ENCODE results near the gene IER5. TPM values are rescaled to one million over a fixed set of nuclear protein-coding genes. Genes with fewer than 3 reads are reported as not detected.
A peak's percentile ranks its signal among the peaks of the same experiment; 100 is the strongest.

The IER5 gene
- total RNA-seq, 1 experiment from 2014 or later = 100 TPM

DNA sequence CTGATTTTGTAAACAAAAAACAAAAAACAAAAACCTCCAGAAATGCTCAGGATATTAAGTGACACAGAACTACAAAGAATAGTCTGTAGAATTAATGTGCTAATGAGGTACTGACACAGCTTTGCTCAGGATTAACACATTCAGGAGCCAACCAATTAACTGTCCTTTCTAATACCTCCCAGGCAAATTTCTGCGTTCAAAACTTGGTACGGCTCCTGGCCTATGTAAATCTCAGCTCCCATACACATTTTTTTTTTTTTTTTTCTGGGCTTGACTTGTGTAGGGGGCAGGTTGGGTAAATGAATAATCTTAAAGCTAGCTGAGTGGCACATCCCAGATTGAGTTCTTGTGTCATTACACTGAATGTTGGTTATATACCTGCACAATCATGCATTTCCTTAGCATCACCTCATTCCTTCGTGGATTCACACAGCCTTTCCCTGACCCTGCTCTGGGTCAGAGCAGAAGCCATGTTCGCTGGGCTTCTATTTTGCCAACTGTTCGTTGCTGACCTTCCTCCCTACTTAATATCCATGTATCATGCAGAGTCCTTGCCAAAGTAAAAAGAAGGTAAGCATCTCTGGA, 12.6 kb upstream of the IER5 start:
- H3K79me2 ChIP-seq (ENCODE audit: low read length) = no peaks in the 10 kb centered on the region
- peaks cover 47% of the 10 kb centered on the region for H3K4me1 ChIP-seq (ENCODE audit: insufficient read depth, low read length)
- DNase-seq (no peak), ATAC-seq (no peak)
- H3K27ac ChIP-seq (ENCODE audit: low read length) = no peak overlapping the region
- H3K4me3 ChIP-seq (ENCODE audit: low read length) = no peak overlapping the region
- TF ChIP-seq EZH2 (IDR thresholded peaks at IDR 0.05; ENCODE audit: low read length, unreplicated experiment) (no peak), EZH2phosphoT487 (IDR thresholded peaks at IDR 0.05; ENCODE audit: borderline replicate concordance, low read length) (no peak)
- TF ChIP-seq, protein P1, sequence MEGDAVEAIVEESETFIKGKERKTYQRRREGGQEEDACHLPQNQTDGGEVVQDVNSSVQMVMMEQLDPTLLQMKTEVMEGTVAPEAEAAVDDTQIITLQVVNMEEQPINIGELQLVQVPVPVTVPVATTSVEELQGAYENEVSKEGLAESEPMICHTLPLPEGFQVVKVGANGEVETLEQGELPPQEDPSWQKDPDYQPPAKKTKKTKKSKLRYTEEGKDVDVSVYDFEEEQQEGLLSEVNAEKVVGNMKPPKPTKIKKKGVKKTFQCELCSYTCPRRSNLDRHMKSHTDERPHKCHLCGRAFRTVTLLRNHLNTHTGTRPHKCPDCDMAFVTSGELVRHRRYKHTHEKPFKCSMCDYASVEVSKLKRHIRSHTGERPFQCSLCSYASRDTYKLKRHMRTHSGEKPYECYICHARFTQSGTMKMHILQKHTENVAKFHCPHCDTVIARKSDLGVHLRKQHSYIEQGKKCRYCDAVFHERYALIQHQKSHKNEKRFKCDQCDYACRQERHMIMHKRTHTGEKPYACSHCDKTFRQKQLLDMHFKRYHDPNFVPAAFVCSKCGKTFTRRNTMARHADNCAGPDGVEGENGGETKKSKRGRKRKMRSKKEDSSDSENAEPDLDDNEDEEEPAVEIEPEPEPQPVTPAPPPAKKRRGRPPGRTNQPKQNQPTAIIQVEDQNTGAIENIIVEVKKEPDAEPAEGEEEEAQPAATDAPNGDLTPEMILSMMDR (conservative IDR thresholded peaks at IDR 0.05; ENCODE audit: low read depth, low read length) = no peak
- H3F3A ChIP-seq (ENCODE audit: low read length, unreplicated experiment) = no peaks in the 10 kb centered on the region
- no TSS peak for BruUV-seq (replicated peaks)
- intact Hi-C loops (cut with micrococcal nuclease) = loop anchor here (5.0 kb wide), 2 partner anchors 34 to 194 kb away; no protein-coding TSS in a partner anchor
- H3K9me3 ChIP-seq (ENCODE audit: low read length) = no peaks in the 10 kb centered on the region
- H3K36me3 ChIP-seq (ENCODE audit: low read depth, low read length) = no peaks in the 10 kb centered on the region
- H3K4me2 ChIP-seq (ENCODE audit: low read length) = no peak overlapping the region
- no peak overlapping the region for H2AFZ ChIP-seq (ENCODE audit: low read length)
- ChIA-PET CTCF (no interaction called here), POLR2A (ENCODE audit: unreplicated experiment) (no interaction called here)
- no peaks in the 10 kb centered on the region for H3K9me2 ChIP-seq (replicated peaks; ENCODE audit: low read length)
- H3K9ac ChIP-seq (ENCODE audit: low read length) = no peak overlapping the region
- H4K20me1 ChIP-seq (ENCODE audit: low read length) = no peaks in the 10 kb centered on the region
- no peaks in the 10 kb centered on the region for H3K27me3 ChIP-seq (ENCODE audit: low read length)

DNA sequence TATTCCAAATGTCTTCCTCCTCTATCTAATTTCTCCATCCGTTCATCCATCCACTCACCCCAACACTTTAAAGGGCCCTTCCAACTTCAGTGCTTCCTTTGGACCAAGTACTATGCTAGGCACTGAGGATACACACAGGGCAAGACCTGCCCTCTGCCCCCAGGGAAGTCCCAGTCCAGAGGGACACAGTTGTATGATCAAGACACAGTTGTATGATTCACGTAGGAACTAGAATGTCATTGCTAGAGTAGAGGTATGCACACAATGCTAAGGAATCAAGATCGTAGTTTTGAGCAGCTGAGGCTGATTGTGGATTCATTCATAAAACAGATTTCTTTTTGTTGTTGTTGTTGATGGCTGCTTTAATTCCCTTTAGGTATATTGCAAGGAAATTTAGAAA, 11.6 kb upstream of the IER5 start:
- no TSS peak for BruUV-seq (replicated peaks)
- H3K9me3 ChIP-seq (ENCODE audit: low read length) = no peaks in the 10 kb centered on the region
- peaks cover 47% of the 10 kb centered on the region for H3K4me1 ChIP-seq (ENCODE audit: insufficient read depth, low read length)
- H3F3A ChIP-seq (ENCODE audit: low read length, unreplicated experiment) = no peaks in the 10 kb centered on the region
- intact Hi-C loops (cut with micrococcal nuclease) = loop anchor here (5.0 kb wide), 2 partner anchors 35 to 195 kb away; no protein-coding TSS in a partner anchor
- no peaks in the 10 kb centered on the region for H3K9me2 ChIP-seq (replicated peaks; ENCODE audit: low read length)
- no peak overlapping the region for H3K4me3 ChIP-seq (ENCODE audit: low read length)
- CTCF ChIA-PET = no interaction called here
- no peaks in the 10 kb centered on the region for H3K79me2 ChIP-seq (ENCODE audit: low read length)
- ATAC-seq (no peak), DNase-seq (no peak)
- no peak overlapping the region for H3K4me2 ChIP-seq (ENCODE audit: low read length)
- H3K27ac ChIP-seq (ENCODE audit: low read length) = no peak overlapping the region
- no peak overlapping the region for H3K9ac ChIP-seq (ENCODE audit: low read length)
- no peak for TF ChIP-seq EZH2phosphoT487 (IDR thresholded peaks at IDR 0.05; ENCODE audit: borderline replicate concordance, low read length)
- TF ChIP-seq, protein P1 (conservative IDR thresholded peaks at IDR 0.05; ENCODE audit: low read depth, low read length) = no peak
- TF ChIP-seq EZH2 (IDR thresholded peaks at IDR 0.05; ENCODE audit: low read length, unreplicated experiment) = no peak
- H2AFZ ChIP-seq (ENCODE audit: low read length) = no peak overlapping the region
- H3K27me3 ChIP-seq (ENCODE audit: low read length) = no peaks in the 10 kb centered on the region
- H4K20me1 ChIP-seq (ENCODE audit: low read length) = no peaks in the 10 kb centered on the region
- POLR2A ChIA-PET (ENCODE audit: unreplicated experiment) = no interaction called here
- no peaks in the 10 kb centered on the region for H3K36me3 ChIP-seq (ENCODE audit: low read depth, low read length)

DNA sequence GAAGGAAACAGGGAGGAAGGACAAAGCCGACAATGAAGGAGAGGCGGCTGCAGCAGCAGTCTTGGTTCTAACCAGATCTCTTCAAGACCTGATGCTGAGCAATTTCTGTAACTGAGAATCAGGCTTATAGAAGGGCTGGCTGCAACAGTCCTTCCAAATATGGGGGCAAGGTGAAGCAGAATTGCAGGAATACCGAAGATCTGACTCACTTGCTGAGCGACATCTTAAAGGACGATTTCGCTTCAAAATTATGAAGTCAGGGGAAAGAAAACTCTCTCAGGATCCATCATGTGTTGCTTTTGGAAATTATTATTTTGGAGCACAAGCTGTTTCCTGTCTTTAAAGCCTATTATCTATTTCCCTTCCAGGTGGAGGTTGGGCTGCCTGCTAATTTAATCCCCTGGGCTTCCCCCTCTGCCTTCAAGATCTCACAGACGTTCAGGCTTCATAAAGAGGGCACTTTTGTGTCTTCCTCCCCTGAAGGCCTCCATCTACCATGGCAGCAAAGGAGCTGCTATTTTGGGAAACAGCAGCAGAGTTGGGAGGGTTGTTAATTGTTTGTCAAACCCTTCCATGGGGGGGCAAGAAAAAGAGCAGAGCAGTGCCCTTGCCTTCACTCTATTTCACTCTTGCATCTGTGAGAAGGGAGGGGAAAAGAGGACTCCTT, 10.8 kb upstream of the IER5 start:
- no peaks in the 10 kb centered on the region for H3F3A ChIP-seq (ENCODE audit: low read length, unreplicated experiment)
- peak overlapping the region; percentile 65 for H3K27ac ChIP-seq (ENCODE audit: low read length)
- H3K4me3 ChIP-seq (ENCODE audit: low read length) = peak overlapping the region; percentile 41; the same call in 1 of the 2 replicates
- no peaks in the 10 kb centered on the region for H3K9me2 ChIP-seq (replicated peaks; ENCODE audit: low read length)
- H3K36me3 ChIP-seq (ENCODE audit: low read depth, low read length) = no peaks in the 10 kb centered on the region
- H3K9me3 ChIP-seq (ENCODE audit: low read length) = no peaks in the 10 kb centered on the region
- no peaks in the 10 kb centered on the region for H4K20me1 ChIP-seq (ENCODE audit: low read length)
- H3K9ac ChIP-seq (ENCODE audit: low read length) = peak overlapping the region; percentile 16; the same call in 1 of the 2 replicates
- BruUV-seq (replicated peaks) = TSS peak; percentile 90
- POLR2A ChIA-PET (ENCODE audit: unreplicated experiment) = interaction anchor here (1.1 kb wide), 1 partner anchor 56 kb away, joined by 6 read pairs; no protein-coding TSS in a partner anchor
- peaks cover 47% of the 10 kb centered on the region for H3K4me1 ChIP-seq (ENCODE audit: insufficient read depth, low read length)
- TF ChIP-seq, protein P1 (conservative IDR thresholded peaks at IDR 0.05; ENCODE audit: low read depth, low read length) = no peak
- TF ChIP-seq EZH2phosphoT487 (IDR thresholded peaks at IDR 0.05; ENCODE audit: borderline replicate concordance, low read length) = no peak
- no peak for TF ChIP-seq EZH2 (IDR thresholded peaks at IDR 0.05; ENCODE audit: low read length, unreplicated experiment)
- intact Hi-C loops (cut with micrococcal nuclease) = loop anchor here (5.0 kb wide), 2 partner anchors 35 to 195 kb away; no protein-coding TSS in a partner anchor
- ATAC-seq (peak; percentile 49), DNase-seq (peak; percentile 77)
- H3K79me2 ChIP-seq (ENCODE audit: low read length) = no peaks in the 10 kb centered on the region
- CTCF ChIA-PET = no interaction called here
- H2AFZ ChIP-seq (ENCODE audit: low read length) = peak overlapping the region; percentile 82
- H3K27me3 ChIP-seq (ENCODE audit: low read length) = no peaks in the 10 kb centered on the region
- peak overlapping the region; percentile 76 for H3K4me2 ChIP-seq (ENCODE audit: low read length)
